Measurements from ENCODE around the gene SNTB2.

- no peak for TF ChIP-seq EZH2 (IDR thresholded peaks at IDR 0.05; ENCODE audit: low read length, missing control alignments)
- TF ChIP-seq, protein P1, sequence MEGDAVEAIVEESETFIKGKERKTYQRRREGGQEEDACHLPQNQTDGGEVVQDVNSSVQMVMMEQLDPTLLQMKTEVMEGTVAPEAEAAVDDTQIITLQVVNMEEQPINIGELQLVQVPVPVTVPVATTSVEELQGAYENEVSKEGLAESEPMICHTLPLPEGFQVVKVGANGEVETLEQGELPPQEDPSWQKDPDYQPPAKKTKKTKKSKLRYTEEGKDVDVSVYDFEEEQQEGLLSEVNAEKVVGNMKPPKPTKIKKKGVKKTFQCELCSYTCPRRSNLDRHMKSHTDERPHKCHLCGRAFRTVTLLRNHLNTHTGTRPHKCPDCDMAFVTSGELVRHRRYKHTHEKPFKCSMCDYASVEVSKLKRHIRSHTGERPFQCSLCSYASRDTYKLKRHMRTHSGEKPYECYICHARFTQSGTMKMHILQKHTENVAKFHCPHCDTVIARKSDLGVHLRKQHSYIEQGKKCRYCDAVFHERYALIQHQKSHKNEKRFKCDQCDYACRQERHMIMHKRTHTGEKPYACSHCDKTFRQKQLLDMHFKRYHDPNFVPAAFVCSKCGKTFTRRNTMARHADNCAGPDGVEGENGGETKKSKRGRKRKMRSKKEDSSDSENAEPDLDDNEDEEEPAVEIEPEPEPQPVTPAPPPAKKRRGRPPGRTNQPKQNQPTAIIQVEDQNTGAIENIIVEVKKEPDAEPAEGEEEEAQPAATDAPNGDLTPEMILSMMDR (conservative IDR thresholded peaks at IDR 0.05 in 1 of 2, IDR thresholded peaks at IDR 0.05 in 1 of 2; ENCODE audit: low read depth in 1 of 2, low read length in 2 of 2) = no peak
Measured at GRCh38 chr16:69190598-69190997, 3.6 kb downstream of the SNTB2 start.
